Fibroblast of villous mesenchyme (primary cell): ENCODE measurements around the gene ZNF879. TPM values are rescaled to one million over a fixed set of nuclear protein-coding genes. Genes with fewer than 3 reads are reported as not detected.

Source experiments
- DNase-seq: peaks from one replicate; pipeline ENCODE4 v3.0.0-alpha.2; 2010; ENCODE audit warnings: low read depth
- H3K4me3 ChIP-seq: 2 replicates; pipeline ENCODE4 v1.5.1; 2011; ENCODE audit warnings: low read depth, mild to moderate bottlenecking, low read length
- CTCF ChIP-seq: IDR thresholded peaks from 2 replicates; pipeline ENCODE4 v1.5.1; 2012; ENCODE audit warnings: low read depth, mild to moderate bottlenecking, low read length; ENCODE audit not compliant: insufficient read depth
- total RNA-seq: library from RNA; depleted of rRNA; stranded (reverse); fragments of >200 nt; gene quantifications from 2 replicates; pipeline ENCODE4 v1.2.3, GENCODE V29; 2012

Gene ZNF879
- total RNA-seq, 1 donor, result 5.6 TPM

- DNase-seq, result no peak
- TF ChIP-seq CTCF, result no peak
- no peak overlapping the region for H3K4me3 ChIP-seq
Observed at GRCh38 chr5:178993955-178994579, 29.5 kb upstream of the ZNF879 start.

- TF ChIP-seq CTCF, result no peak
- no peak for DNase-seq
- H3K4me3 ChIP-seq, result no peak within 1 kb of the TSS
Observed at GRCh38 chr5:178994580-178995340, 28.8 kb upstream of the ZNF879 start, which contains the start of gene GRM6. Gene GRM6 (minus strand): TSS chr5:178995320. CDS start chr5:178994944, 376 bp downstream.

- no peak for TF ChIP-seq CTCF
- no peak for DNase-seq
- H3K4me3 ChIP-seq, result no peak overlapping the region
Observed at GRCh38 chr5:178995341-178995690, 28.3 kb upstream of the ZNF879 start.

- H3K4me3 ChIP-seq, result no peak overlapping the region
- TF ChIP-seq CTCF, result no peak
- no peak for DNase-seq
Observed at GRCh38 chr5:178996156-178996555, 27.4 kb upstream of the ZNF879 start.

GRCh38 chr5:178997191-178997590, 26.4 kb upstream of the ZNF879 start:
- no peak overlapping the region for H3K4me3 ChIP-seq
- DNase-seq, result no peak
- TF ChIP-seq CTCF, result no peak

- H3K4me3 ChIP-seq, result no peak overlapping the region
- DNase-seq, result no peak
- no peak for TF ChIP-seq CTCF
Observed at GRCh38 chr5:178998441-178998840, 25.2 kb upstream of the ZNF879 start.
